NCI-H446 (cell line): ENCODE results near the gene SUPV3L1.
"Not testable (repeated sequence)": the region's sequence is repeated elsewhere in the genome, so short reads cannot be mapped to it uniquely, and the experiment has no call there.

Experiments used
- DNase-seq, 2 experiments: peaks; one replicate each; lab custom pipeline; 2025; lab: John Stamatoyannopoulos, UW

SUPV3L1 gene

GRCh38 chr10:69230128-69230527, 50.1 kb downstream of the SUPV3L1 start:
- DNase-seq: no peak

GRCh38 chr10:69232252-69232651, 52.2 kb downstream of the SUPV3L1 start:
- no peak for DNase-seq

- DNase-seq: no peak
These were observed 52.9 kb downstream of the SUPV3L1 start for GRCh38 chr10:69232736-69233480.

GRCh38 chr10:69234447-69234846, 54.4 kb downstream of the SUPV3L1 start:
- no peak for DNase-seq

DNA sequence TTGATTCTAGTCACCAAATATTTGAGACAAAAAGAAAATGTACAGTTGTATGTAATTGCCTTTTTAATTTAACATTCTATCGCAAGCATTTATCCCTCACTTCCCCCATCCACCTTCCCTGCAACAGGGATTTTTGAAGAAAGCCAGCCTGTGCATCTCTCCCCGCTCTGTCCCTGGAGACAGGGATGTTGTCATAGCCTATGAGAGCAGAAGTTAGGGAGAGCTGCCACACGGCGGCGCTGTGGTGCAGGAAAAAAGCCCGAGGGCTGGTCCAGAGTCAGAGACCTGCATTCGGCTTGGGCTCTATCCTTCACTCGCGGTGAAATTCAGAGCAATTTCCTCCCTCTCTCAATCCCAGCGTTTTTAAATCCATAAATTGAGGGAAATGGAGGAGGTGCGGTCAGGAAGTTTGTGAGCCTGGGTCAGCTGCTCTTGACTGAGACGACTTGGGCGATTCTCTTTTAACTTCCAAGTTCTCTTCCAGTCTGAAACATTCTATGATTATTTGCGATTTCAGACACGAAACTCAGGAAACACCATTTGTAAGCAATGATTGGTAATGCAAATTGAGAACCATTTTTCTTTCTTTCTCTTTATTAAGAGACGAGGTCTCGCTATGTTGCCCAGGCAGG, 57.6 kb downstream of the SUPV3L1 start:
- peak; percentile 59 to 75 for DNase-seq

GRCh38 chr10:69239136-69239535, 59.1 kb downstream of the SUPV3L1 start:
- DNase-seq: no peak

DNA sequence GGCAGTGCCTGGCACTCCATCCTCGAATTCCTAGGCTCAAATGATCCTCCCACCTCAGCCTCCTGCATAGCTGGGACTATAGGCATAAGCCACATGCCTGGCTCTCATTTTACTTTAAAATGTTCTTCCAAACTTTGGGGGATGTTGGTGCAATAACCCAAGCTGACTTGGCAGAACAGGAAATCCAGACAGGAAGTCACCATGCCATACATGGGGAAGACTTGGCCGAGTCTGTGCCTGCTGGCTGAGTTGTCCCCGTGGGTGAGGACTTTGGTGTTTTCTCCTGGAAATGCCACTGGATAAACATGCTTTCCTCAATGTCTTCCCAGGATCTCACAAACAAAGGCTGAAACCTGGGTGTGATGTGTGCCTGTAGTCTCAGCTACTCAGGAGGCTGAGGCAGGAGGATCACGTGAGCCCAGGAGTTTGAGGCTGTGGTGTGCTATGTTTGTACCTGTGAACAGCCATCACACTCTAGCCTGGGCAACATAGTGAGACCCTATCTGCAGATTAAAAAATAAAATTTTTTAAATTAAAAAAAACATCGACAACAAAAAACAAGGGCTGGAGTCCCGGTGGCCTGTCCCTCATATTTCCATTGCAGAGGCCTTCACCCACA, 59.9 kb downstream of the SUPV3L1 start:
- DNase-seq: no peak

DNA sequence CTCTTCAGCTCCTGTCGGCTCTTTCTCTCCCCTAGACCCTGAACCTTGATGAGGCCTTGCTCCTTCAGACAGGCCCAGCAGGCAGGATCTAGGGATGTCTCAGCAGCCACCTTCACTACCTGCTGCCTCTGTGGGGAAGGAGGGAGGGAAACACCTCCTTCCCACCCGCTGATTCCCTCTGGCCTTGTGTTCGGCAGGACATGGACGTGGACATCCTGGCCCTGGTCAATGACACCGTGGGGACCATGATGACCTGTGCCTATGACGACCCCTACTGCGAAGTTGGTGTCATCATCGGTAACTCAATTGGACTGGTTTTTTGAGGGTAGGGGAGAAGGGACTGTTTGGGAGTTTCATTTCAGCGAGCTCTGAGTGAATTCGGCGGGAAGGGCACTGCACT, 60.4 kb downstream of the SUPV3L1 start:
- no peak for DNase-seq

- DNase-seq: no peak
These were observed 61.5 kb downstream of the SUPV3L1 start for GRCh38 chr10:69241575-69241974.

- no peak for DNase-seq
These were observed 62.2 kb downstream of the SUPV3L1 start for GRCh38 chr10:69242040-69242851.

DNA sequence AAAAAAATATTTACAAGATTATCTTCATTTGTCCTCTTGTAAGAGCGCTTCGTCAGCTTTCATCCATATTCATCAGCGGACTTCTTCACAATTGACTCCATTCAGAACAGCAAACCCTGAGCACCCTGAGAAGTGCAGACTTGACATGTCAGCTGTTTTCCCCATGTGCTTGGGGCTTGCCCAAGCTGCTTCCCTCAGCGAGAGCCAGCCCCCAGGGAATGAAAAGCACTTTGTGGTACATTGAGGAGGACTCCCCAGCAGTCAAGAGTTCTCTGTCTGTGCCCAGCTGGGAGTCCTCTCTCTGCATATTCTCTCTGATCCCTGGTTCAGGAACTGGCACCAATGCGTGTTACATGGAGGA, 62.8 kb downstream of the SUPV3L1 start:
- DNase-seq: no peak

- DNase-seq: no peak
These were observed 63.8 kb downstream of the SUPV3L1 start for GRCh38 chr10:69243817-69244216.

DNA sequence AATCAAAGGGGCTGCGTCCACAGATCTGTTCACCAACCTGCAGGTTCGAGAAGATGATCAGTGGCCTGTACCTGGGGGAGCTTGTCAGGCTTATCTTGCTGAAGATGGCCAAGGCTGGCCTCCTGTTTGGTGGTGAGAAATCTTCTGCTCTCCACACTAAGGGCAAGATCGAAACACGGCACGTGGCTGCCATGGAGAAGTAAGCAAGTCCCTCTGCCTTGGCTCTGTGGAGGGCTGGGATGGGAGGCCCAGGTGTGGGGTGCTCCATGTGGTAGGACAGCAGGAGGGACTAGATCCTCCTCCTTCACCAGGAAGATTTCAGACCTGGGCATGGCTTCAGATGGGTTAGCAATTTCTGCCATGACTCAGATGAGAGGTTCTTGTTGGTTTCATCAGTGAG, 66.0 kb downstream of the SUPV3L1 start:
- DNase-seq: no peak

DNA sequence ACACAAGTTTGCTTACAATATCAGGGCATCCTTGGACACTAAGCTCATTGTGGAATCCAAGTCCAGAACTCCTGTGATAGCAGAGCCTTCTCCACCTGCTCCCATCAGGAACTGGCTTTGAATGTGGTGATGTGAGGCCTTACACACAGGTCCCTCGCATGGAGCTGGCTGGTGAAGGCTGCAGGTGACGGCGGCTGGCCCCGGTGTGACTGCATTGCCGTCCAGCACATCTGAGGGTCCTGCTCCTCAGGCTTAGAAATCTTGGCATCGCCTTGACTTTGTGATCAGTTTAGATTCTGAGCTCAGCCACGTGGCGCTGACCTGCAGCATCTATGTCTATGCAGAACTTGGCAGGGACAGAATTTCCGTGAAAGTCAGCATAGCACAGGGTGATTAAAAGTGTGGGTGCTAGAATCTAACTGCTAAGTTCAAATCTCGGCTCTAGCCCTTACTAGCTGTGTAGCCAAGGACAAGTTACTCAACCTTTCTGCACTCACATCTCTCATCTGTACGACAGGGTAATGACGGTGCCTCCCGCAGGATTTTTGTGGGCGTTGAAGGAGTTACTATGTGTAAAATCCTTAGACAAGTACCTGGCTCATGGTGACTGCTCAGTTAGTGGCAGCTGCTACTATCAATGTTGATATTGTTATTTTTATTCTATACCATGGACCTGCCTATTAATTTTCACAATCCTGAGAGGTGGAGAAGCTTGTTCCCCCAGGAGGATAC, 66.7 kb downstream of the SUPV3L1 start:
- DNase-seq: no peak

DNA sequence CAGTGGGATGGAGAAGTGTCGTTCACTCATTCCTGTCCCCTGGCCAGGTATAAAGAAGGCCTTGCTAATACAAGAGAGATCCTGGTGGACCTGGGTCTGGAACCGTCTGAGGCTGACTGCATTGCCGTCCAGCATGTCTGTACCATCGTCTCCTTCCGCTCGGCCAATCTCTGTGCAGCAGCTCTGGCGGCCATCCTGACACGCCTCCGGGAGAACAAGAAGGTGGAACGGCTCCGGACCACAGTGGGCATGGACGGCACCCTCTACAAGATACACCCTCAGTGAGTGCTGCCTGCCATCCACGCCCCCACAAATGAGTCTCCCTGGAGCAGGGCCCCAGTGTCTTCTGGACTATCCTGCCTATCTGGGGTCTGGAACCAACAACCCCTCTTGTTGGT, 67.3 kb downstream of the SUPV3L1 start:
- DNase-seq: no peak

DNA sequence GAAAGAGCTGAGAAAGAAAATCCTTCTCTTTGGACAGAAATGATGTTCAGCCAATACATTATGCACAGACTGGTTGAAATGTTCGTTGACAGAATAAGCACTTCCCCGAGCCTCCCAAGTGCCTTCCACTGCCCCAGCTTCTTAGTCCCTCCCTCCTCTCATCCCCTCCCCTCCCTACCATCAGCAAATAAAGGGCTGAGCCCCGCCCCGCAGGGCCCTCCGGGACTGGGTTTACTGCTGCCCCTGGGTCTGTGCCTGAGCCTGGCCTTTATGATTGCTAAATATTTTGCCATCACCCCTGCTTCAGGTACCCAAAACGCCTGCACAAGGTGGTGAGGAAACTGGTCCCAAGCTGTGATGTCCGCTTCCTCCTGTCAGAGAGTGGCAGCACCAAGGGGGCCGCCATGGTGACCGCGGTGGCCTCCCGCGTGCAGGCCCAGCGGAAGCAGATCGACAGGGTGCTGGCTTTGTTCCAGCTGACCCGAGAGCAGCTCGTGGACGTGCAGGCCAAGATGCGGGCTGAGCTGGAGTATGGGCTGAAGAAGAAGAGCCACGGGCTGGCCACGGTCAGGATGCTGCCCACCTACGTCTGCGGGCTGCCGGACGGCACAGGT, 68.2 kb downstream of the SUPV3L1 start:
- no peak for DNase-seq

- DNase-seq: no peak
These were observed 70.0 kb downstream of the SUPV3L1 start for GRCh38 chr10:69250041-69250440.

- DNase-seq: not testable (repeated sequence)
These were observed 71.4 kb downstream of the SUPV3L1 start for GRCh38 chr10:69251417-69251816.

DNA sequence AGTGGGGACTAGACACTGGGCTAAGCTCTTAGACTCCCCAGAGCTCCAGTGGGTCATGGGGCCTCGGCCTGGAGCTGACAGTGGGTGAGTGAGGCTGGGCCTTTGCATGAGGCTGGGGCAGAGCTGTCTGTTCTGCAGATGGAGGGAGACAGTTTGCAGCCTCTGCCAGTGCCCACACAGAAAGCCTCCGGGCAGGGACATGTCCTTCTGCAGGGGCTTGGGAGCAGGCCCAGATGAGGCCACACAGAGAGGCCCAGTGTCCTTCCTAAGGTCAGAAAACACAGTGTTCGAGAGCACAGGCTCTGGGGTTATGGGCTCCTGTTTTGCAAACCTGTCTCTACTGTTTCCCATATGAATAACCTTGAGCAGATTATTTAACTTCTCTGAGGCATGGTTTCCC, 73.1 kb downstream of the SUPV3L1 start:
- no peak for DNase-seq

DNA sequence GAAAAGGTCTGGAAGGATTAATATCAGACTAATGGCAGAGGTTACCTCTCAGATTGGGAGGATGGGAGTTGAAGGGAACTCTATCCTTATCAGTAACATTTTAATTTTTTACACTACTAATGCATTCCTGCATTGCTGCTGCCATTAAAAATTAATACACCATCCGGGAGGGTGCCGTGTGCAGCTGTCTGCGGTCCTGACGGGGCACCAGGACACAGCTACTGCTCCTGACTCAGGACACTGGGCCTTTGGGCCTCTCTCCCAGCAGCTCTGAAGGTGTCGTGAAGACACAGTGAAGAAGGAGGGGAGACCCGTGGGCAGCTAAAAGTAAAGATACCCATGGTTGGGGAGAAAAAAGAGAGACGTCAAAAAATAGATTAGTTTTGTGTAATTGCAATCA, 74.8 kb downstream of the SUPV3L1 start:
- DNase-seq: no peak
